C1 segment of cervical spinal cord (tissue), 14 donors: Measurements from ENCODE around the gene TBC1D3H.
"Not testable (repeated sequence)": the region's sequence is repeated elsewhere in the genome, so short reads cannot be mapped to it uniquely, and the experiment has no call there.

Source experiments
- DNase-seq, 14 donors: peaks; one replicate each; lab custom pipeline; 2025; lab: John Stamatoyannopoulos, UW

The TBC1D3H gene

GRCh38 chr17:36388385-36389245, at the start of gene TBC1D3H:
Gene TBC1D3H, minus strand, starts transcription at chr17:36388435. Its CDS starts 1,540 bp downstream, at chr17:36386895.
- DNase-seq = not testable (repeated sequence)

DNA sequence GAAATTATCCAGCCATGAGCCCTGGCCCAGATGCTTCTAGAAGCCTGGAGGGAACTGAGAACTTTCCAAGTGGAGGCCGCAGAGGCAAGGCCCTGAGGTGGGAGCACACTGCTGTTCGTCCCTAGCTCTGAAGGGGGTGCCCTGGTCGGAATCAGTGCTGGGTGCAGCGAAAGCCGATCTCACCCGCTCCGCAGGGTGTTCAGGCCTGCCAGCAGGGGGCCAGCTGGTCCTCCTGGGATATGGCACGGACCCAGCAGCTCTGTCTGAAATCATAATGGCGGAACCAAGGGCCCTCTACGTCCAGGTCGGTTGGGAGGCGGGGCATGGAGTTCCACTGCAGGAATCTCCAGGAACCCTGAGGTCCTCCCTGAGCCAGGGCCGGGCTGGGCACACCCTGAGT, 40.7 kb upstream of the TBC1D3H start:
- not testable (repeated sequence) for DNase-seq

- not testable (repeated sequence) for DNase-seq
These were observed 27.1 kb upstream of the TBC1D3H start for GRCh38 chr17:36415180-36415941.

GRCh38 chr17:36390943-36391645, 2.9 kb upstream of the TBC1D3H start:
- not testable (repeated sequence) for DNase-seq

DNA sequence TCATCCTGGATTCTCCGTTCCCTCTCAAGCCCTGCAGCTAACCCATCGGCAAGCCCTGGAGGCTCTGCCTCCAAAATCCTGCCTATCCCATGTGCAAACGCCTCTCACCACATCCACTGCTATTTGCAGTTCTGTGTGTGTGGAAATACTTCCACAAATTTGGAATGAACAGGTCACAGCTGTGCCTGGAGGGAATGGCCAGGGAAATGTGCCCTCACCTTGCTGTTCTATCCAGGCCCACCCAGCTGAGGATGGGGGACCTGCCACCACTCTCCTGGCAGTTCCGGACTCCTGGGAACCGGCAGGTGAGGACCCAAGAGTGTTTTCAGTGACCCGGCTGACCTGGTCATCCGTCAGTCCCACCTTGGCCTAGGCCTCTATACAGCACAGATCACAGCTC, 12.3 kb downstream of the TBC1D3H start:
- DNase-seq = not testable (repeated sequence)

- DNase-seq = not testable (repeated sequence)
These were observed 25.7 kb downstream of the TBC1D3H start for GRCh38 chr17:36362496-36362895.
